Medulla oblongata (tissue), 1 donor: ENCODE measurements around the gene ZNF784.

Source experiments
- DNase-seq: peaks from one replicate; pipeline ENCODE4 v3.0.0-alpha.2; 2015; ENCODE audit errors: extremely low spot score

ZNF784 gene

DNA sequence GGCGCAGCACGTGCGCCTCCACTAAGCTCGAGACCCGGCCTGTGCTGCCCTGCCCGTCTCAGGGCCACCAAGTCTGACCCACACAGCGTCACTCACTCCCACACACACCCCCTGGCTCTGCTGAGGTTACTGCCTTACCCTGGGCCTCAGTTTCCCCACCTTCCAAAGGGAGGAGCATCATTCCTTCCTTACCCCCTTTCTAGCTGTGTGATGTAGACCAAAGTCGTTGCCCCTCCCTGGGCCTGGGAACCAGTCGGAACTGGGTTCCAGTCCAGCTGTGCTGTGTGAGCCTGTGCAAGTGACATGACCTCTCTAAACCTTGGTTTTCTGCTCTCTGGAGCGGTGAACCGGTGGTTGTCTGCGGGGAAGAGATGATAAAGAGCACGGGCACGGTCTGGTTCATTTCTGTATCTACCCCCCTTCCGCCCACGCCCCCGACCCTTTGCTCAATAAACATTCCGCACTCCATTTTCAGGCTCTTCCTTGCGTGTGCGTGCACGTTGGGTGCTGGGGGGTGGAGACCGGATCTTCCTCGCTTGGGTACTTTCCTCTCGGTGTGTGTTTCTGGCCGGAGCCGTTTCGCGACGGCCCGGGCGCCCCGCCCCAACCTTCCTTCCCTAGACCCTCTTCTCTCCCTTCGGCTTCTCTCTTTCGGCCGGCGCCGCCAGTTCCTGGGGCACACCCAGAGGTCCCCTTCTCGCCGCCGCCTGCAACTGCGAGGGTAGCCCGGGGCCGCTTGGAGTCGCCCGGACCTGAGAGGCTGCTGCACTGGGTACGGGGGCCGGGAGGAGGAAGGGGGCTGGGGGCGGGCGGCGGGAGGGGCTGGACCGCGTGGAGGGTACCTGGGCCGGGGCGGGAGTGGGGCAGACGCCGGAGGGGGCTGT is 18.9 kb upstream of the ZNF784 start, which contains the start of gene ZNF581:
Gene ZNF581 (plus strand): TSS at position 647 of the 884 bp plus-strand sequence. CDS start 923 bp downstream, outside the sequence.
- peak; percentile 58 for DNase-seq

DNA sequence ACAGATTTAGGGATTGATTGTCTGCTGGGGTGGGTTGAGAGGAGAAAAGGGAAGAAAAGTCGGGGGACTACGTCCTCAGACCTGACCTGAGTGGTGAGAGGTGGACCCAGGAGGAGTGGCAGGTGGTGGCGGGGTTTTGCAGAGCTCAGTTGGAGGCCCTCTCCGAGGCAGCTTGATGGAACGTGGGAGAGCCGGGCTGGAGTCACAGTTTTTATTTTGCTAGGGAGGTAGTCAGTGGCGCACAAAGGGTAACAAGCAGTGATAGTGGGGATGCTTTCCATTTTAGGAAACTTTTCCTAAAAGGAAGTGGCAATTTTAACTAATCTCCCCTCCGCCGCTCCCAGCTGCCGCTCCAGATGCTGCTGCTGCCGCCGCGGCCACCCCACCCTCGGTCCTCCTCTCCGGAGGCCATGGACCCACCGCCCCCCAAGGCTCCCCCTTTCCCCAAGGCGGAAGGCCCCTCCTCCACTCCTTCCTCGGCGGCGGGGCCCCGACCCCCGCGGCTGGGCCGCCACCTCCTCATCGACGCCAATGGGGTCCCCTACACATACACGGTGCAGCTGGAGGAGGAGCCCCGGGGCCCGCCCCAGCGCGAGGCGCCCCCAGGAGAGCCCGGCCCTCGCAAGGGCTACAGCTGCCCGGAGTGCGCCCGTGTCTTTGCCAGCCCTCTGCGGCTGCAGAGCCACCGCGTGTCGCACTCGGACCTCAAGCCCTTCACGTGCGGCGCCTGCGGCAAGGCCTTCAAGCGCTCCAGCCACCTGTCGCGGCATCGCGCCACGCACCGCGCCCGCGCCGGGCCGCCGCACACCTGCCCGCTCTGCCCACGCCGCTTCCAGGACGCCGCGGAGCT is 18.0 kb upstream of the ZNF784 start:
- peak; percentile 19 for DNase-seq

DNA sequence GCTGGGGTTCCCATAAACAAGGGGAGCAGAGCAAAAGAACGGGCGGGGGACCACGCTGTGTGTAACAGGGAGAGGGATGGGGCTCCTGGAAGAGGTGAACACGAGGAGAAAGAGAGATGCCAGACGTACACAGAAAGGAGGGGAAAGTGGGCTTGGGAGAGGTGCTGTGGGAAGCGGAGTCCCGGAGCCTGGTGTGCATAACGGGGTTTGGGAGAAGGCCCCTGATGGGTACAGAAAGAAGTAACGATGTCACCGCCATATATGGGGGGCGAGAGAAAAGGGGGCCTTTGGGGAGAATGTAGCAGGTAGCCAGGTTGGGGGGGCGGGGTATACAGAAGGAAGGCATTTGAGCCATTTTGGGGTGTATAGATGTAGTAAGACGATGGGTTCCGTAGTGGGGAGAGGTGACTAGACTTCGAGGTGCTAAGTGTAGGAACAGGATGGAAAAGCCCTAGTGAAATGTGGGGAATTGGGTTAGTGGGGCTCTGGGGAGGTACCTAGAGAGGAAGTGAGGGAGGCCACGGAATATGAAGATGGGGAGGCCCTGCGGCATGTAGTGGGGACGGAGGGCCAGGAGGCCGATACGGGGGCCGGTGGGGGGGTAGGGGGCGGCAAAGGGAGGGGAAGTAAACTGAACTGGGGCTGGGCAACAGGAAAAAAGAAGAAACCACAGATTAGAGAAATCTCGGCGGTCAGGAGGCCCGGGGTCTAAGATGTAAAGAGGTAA is 17.2 kb upstream of the ZNF784 start:
- peak; percentile 19 for DNase-seq

DNA sequence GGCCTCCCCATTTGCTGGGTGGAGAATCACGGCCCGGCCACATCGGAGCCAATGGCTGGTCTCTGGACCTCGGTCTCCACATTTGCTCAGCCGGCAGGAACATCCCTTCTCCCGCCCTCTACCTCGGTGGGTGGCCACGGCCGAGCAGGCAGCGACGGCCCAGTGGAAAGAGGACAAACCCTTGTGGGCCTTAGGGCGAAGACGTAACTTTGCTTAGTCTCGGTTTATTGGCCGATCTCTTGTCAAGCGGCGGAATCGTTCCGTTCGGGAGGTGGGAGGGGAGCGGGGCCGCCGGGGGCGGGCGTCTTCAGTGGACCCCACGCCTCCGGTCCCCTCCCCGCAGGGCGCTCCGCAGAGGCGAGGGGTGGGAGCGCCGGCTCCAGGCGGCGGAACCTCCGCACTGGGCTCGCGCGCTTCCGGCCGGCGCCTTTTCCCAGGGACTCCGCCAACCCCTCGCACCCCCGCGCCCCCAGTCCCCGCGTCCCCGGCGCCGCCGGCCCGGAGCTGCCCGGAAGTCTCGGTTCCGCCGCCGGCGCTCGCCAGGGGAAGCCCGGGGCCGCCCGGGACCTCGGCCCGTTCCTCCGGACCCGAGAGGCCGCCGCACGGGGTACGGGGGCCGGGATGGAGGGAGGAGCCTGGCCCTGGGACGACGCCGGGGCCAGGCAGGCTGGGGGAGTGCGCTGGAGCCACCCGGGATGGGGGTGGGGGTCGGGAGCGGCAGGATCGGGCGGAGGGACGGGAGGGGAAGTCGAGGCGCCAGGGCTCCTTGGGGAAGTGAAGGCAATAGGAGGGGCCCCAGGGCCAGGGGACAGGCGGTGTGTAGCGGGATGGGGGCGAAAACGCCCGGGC is 16.4 kb upstream of the ZNF784 start, which contains the start of gene ZNF580:
Gene ZNF580 (plus strand): TSS at position 426 of the 849 bp plus-strand sequence. CDS start 1,507 bp downstream, outside the sequence.
- peak; percentile 54 for DNase-seq

DNA sequence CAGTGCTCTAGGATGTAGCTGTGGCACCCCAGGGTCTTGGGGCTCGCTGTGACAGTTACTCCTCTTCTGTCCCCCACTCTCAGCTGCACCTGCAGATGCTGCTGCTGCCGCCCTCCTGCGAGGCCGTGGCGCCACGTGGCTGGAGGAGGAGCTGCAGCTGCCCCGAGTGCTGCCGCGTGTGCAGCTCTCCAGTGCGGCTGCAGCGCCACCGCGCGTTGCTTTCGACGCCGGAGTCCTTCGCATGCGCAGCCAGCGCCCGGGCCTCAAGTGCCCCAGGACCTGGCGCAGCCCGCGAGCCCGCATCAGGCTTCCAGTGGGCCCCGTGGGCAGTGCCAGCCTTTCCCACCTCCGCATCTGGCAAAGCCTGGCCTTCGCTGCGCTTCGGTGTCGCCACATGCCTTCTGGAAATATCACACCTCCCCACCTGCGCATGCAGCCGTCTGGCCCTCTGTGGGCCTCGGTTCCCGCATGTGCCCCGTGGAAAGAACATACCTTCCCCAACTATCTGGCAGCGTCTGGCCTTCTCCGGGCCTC is 15.7 kb upstream of the ZNF784 start:
- peak; percentile 52 for DNase-seq

DNA sequence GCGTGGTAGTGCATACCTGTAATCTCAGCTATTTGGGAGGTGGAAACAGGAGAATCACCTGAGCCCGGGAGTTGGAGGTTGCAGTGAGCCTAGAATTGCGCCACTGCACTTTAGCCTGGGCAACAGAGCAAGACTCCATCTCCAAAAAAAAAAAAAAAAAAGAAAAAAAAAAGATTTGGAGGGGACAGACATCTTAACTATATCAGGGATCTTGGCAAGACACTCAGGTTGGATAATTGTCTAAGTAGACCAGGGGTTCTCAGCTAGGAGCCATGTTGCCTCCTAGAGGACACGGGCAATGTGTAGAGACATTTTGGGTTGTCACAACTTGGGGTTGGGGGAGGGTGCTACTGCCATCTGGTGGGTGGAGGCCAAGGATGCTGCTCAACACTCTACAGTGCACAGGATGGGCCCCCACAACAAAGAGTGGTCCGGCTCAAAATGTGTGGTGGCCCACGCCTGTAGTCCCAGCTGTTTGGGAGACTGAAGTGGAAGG is 14.5 kb upstream of the ZNF784 start:
- peak; percentile 8 for DNase-seq

DNA sequence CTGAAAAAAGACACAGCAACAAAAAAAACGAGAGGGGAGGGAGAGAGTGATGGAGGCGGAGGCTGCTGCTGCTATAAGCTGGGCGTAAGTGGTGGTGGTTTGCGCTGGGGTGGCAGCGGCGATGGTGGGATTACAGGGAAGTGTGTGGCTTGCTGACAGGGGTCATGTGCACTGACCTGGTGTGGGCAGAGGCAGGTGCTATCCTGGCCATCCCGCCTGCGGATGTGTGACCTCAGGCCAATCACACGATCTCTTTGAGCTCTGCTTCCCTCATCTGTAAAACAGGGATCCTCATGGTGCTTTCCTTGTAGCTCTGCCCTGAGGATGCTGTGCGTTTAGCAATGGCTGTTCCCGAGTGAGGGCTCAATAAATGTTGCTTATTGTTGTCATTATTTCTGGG is 13.2 kb upstream of the ZNF784 start:
- no peak for DNase-seq

DNA sequence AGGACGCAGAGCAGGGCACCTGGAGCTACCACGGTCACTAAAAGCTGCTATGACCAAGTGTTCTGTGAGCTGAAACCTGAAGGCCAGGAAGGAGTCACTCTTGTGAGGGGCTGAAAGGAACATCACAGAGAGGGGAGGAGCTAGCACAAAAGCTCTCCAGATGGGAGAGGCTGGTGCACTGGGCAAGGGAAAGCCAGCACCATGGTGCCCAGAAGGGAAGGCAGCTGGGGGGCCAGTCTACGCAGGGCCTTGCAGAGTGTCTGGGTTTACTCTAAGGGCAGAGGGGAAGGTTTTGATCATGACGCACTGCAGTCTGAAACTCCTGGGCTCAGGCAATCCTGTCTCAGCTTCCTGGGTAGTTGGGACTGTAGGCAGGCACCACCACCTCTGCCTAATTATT is 12.4 kb upstream of the ZNF784 start:
- no peak for DNase-seq

DNA sequence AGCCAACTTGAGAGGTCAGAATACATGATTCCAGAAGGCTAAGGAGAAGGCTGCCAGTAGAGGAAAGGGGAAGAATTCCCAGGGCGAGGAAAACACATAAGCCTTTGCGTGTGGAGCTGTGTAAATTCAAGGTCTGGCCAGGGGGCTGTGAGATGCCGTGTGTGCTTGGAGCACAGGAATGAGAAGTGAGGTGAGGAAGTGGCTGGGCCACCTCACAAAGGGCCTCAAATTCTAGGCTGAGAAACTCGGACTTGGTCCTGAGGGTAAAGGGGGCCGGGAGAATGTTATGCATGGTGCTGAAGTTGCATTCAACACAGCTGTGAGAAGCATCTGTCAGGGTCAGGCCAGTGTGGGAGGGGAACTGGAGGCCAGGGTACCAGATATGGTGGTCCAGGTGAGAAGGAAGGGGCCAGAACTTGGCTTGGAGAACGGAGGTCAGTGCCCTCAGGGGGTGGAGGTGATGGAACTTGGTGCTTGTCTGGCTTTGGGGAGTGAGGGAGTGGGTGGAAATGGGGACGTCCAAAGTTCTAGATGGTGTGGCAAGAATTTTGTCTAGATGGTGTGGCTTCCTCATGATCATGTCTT is 11.6 kb upstream of the ZNF784 start:
- DNase-seq: peak; percentile 1

DNA sequence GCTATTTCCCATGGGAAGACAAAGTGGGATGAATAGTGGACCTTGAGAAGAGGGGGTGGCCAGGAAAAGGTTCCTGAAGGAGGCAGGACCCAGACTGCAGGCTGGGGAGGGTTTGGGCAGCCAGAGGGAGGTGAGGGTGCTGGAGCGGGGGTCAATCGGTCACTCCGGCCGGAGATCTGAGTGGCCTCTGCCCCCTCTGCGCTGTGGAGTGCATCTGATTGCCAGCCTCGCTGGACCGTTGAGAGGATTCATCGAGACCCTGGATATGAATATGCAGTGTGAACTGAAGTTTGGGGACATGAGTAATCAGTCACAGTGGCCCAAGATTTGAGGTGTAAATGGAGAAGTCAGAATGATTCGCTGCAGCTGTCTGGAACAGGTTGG is 11.0 kb upstream of the ZNF784 start:
- DNase-seq: no peak

DNA sequence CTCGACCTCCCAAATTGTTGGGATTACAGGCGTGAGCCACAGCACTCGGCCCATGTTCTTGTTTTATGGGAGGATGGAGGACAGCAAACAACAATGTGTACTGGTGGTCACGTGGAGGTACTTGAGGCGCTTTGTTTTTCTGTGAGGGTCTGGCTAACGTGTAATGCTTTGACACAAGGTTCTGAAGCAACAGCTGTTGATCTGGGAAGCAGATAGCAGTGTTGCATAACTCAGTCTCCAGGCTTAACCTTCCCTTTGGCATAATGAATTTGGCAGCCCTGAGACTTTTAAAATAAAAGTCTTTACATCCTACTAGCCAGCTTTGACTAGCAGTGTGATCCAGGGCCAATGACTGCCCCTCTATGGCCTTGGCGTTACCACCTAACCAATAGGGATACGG is 9.5 kb upstream of the ZNF784 start:
- DNase-seq: no peak

DNA sequence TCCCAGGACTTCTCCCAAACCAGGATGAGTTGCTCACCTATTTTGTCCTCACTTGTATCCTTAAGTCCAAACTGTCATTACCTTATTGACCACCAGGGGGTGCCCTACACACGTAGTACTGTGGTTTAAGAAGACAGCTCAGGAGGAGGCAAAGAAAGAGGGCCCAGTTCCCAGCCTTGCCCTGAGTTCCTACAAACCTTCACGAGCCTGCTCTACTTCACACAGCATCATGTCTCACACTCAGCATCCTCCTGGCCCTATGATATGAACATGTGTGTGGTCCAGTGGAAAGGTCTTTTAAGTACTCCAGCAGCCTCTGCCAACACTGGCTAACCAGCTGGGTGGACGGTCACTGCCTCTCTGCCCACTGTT is 8.1 kb upstream of the ZNF784 start:
- peak; percentile 97 for DNase-seq

DNA sequence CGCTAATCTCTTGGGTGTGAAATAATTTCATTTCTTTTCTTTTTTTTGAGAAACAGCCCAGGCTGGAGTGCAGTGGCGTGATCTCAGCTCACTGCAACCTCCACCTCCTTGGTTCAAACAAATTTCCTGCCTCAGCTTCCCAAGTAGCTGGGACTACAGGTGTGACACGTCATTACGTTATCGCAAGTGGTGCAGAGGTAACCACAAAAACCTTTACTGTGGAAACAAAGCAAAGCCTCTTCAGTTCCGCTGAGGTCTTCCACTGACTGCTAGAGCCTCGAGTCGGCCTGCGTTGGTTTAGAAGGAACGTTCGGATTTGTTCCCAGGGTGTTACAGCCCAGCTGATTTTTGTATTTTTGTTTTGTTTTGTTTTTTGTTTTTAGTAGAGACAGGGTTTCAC is 2.0 kb upstream of the ZNF784 start:
- no peak for DNase-seq

DNA sequence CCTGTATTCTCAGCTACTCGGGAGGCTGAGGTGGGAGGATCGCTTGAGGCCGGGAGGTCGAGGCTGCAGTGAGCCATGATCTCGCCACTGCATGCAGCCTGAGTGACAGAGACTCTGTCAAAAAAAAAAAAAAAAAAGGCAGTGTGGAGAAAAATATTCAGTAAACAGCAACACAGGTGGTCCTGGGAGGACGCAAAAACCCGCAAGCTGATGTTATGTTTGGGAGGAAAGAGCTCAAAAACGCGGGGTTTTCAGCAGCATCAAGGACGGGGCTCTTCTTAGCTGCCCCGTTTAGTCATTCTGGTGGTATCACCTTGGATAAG is 599 bp upstream of the ZNF784 start:
- no peak for DNase-seq

DNA sequence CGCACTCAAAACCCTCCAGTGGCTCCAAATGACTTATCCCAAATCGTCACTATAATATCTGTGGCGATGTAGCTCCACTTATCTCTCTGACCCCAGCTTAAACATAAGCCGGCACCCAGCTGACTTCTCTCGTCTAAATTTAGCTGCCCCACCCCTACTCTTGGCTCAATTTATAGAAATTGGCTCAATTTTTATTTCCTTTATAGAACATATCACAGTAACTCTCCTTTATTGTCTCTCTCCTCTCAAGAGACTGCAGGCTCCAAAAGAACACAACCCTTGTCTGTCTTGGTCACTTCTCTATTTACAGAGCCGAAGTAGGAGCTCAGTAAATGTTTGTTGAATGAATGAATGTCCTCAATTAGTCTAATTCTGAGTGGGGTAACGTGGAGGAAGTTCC is 805 bp downstream of the ZNF784 start:
- no peak for DNase-seq

DNA sequence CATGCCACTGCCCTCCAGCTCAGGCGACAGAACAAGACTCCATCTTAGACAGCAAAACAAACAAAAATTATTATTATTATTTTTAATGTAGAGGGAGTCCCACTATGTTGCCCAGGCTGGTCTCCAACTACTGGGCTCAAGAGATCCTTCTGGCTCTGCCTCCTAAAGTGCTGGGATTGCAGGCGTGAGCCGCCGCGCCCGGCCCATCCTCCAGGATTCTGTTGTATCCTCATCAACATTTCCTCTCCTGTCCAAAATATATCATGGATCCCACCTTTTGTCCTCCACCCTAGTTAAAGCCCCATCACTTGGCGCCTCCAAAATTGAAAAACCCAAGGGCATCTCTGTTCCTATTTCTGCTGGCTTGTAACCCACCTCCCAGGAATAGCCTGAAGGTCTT is 1.2 kb downstream of the ZNF784 start:
- DNase-seq: no peak

DNA sequence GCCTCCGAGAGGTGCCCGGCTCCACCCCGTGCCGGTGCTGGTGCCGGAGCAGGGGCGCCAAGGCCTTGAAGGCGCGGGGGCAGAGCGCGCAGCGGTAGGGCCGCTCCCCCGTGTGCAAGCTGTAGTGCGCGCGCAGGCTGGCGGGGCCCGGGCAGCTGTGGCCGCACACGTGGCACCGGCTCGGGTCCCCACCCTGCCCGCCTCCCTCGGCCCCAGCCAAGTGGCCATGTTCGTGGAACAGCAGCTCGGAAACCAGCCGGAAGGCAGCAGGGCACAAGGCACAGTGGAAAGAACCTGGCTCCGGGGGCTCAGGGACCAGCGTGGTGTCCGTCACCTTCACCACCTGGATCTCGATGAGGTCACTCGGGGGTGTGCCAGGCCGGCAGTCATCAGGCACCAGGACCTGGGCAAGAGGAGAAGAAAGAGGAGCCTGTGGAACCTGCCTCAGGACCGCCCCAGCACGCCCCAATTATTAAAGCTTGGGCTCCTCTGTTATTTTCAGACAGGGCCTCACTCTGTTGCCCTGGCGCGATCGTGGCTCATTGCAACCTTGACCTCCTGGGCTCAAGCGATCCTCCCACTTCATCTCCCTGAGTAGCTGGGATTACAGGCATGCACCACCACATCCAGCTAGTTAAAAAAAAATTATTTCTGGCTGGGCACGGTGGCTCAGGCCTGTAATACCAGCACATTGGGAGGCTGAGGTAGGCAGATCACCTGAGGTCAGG is 2.0 kb downstream of the ZNF784 start:
- DNase-seq: no peak

DNA sequence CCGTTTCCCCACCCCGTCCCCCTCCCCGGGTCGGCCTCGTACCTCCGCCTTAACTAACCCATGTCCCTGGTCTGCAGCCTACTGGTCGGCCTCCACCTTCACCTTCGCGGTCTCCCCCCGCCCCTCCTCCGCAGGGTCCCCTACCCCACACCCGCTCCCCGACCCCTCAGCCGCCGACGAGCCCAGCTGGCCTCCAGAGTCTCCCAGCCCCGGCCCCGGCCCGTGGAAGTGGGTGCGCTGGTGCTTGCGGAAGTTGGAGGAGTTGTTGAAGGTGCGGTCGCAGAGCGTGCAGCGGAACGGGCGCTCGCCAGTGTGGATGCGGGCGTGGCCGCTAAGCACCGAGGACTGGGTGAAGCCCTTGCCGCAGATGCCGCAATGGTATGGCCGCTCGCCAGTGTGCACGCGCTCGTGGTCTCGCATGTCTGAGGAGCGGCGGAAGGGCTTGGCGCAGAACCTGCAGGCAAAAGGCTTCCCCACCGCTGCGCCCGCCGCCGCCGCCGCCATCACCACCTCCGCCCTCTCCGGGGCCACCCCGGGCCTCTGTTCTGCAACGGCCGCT is 2.6 kb downstream of the ZNF784 start:
- no peak for DNase-seq

DNA sequence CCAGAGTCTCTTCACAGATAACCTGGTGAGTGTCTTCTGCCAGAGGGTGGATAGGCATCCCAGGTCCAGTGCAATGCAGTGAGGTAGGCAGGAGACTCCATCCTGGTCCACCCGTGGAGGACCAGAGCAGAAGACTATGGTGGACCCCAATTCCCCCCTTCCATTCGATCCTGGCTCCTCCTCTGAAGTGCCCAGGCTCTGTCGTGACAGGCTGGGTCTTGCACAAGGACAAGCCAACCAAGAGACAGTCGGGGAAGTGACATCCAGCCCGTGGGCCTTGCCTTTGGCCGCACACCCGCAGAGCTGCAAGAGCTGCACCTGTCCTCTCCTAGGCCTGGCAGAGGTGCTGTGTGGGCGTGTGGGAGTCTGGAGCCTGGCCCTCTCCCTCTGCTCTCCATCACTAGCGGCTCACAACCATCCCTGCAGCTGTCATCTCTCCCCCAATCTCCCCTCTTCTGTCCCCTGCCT is 3.1 kb downstream of the ZNF784 start:
- DNase-seq: no peak
